HG03565 (cell line): ENCODE results near the gene RIMS4.

Experiments used
- ATAC-seq: cut with Tn5 transposase; IDR thresholded peaks from one replicate; pipeline ENCODE4 v1.9.1; 2021; ENCODE audit warnings: mild to moderate bottlenecking, moderate library complexity; ENCODE audit not compliant: unreplicated experiment

RIMS4 gene

DNA sequence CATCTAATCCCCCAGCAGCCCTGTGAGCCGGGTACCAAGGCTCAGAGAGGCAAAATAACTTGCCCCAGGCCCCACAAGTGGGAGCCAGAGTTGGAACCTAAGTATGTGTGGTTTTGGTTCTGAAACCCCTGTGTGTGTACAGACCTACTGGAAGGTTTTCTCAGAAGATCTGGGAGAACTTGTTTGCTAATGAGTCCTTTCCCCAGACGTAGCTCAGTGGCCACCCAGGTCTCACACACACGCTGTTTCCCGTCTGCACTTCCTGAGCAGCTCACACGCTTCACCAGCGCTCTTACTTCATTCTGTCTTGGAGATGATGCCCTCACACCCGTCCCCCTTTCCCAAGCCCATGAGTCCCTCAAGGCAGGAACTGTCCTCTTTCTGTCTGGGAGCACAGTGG, 87.0 kb downstream of the RIMS4 start:
- ATAC-seq, result no peak

DNA sequence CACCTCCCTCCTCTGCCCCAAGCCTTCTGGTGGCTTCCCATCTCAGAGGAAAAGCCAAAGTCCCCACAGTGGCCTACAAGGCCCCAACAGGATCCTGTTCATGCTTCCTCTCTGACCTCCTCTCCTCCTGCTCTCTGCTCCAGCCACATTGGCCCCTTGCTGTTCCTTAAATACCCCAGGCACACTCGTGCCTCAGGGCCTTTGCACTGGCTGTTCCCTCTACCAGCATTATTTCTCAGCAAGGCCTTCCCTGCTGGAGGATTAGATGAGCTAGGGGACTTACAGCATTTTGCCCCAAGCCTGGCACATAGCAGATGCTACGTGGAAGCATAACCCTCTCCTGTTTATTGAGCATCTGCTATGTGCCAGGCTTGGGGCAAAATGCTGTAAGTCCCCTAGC, 87.4 kb downstream of the RIMS4 start:
- no peak for ATAC-seq

DNA sequence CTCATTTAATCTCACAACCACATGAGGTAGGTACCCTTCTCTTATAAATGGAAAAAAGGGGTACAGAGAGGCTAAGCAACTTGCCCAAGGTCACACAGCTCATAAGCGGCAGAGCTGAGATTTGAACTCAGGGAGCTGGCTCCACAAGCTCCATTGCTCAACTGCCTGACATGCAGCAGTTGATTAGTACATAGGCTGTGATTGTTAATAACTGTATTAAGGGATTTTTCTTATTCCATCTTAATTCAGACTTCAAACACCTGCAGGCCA, 88.6 kb downstream of the RIMS4 start:
- ATAC-seq, result no peak

DNA sequence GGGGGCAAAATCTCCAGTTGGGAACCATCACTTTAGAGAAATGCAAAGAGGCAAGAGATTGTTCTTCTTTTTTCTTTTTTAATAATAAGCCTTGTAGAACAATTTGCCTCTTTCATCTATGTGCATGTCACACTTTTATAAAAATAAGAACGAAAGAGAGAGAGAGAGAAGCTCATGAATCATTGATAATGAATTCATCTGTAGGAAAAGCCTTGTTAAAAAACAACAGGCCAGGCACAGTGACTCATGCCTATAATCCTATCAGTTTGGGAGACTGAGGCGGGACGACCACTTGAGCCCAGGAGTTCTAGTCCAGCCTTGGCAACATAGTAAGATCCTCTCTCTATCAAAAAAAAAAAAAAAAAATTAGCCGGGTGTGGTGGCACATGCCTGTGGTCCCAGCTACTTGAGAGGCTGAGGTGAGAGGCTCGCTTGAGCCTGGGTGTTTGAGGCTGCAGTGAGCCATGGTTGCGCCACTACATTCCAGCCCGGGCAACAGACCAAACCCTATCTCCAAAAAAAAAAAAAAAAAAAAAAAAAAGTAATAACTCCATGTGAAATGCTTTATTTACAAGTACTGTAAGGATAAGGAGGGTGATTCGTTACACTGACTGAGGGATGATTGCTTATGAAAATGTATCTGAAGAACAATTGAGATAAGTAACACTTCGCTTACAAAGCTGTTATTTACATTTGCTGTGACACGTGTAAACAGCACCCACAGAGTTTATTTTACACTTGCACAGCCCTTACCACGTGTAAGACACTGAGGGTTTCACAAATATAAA, 89.2 kb downstream of the RIMS4 start:
- no peak for ATAC-seq

DNA sequence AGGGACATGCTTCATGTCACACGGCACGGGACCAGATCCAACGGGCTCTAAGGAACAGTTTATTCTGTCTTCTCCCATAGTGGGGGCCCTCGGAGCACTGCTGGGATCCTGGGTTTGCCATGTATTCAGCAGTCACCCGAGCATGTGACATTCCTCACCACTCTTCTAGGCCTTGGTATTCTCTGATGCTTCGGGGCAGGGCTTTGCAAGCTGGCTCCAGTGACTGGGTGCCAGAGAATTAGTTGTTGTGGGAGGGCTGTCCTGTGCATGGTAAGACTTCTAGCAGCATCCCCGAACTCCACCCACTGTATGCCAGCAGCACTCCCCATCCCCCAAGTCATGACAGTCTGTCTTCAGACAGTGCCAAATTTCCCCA, 89.7 kb downstream of the RIMS4 start:
- no peak for ATAC-seq

DNA sequence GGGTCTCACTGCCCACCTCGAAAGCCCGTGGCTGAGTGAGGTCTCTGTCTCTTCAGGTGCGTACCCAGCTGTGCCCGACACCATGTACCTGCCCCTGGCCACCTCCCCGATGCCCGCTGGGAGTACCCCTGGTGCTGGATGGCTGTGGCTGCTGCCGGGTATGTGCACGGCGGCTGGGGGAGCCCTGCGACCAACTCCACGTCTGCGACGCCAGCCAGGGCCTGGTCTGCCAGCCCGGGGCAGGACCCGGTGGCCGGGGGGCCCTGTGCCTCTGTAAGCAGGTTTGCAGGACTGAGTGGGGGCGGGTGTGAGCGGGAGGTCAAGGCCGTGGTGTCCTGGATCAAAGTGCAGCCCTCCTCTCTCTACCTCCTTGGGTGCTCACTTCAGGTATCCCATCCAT, 90.5 kb downstream of the RIMS4 start:
- no peak for ATAC-seq

DNA sequence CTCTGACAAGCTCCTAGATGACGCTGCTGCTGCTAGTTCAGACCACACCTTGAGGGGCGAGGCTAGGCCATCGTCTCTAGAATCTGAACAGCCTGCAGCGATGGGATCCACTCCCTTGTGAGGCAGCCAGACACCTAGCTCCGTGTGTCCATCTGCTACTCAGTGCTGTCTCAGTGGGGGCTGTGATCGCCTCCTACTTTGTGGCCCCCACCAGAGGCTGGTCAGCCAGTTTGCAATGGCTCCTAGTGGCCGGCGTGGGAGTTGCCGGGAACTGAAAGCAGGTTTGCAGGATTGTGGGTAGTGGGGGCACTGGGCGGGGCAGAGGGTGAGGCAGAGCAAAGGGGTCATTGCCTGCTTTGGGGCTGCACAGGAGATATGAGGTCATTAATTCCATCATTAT, 92.4 kb downstream of the RIMS4 start:
- no peak for ATAC-seq

DNA sequence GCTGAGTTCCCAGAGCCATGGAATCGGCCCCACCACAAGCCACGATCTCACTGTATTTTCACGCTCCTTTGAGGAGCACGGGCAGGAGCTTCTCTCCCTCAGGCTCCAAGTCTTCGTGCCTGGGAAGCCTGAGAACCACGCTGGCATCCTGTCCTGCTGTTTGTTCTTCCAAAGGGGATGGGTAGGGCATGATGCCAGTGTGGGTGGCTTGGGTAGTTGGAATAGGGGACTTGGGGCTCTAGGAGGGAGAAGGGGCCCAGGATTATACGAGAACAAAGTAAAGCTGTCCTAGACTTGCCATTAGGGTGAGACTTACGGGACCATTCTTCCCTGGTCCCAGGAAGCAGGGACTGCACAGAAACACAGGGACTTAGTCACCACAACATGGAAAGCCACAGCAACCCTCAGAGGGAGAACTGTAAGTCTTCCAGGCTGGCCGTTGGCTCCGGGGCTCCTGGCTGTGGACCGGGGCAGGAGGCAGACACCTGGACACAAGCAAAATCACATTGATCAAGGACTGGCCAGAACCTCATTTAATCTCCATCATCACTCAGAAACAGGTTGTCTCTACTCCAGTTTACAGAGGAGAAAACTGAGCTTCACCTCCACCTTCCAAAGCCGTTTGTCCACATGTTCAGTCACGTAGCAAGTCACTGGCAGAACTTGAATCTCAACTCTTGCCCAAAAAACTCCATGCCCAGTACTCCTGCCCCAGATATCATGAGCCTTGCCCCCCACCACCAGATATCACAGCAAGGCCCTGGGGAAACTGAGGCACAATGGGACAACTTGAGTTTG, 93.8 kb downstream of the RIMS4 start:
- ATAC-seq, result no peak

DNA sequence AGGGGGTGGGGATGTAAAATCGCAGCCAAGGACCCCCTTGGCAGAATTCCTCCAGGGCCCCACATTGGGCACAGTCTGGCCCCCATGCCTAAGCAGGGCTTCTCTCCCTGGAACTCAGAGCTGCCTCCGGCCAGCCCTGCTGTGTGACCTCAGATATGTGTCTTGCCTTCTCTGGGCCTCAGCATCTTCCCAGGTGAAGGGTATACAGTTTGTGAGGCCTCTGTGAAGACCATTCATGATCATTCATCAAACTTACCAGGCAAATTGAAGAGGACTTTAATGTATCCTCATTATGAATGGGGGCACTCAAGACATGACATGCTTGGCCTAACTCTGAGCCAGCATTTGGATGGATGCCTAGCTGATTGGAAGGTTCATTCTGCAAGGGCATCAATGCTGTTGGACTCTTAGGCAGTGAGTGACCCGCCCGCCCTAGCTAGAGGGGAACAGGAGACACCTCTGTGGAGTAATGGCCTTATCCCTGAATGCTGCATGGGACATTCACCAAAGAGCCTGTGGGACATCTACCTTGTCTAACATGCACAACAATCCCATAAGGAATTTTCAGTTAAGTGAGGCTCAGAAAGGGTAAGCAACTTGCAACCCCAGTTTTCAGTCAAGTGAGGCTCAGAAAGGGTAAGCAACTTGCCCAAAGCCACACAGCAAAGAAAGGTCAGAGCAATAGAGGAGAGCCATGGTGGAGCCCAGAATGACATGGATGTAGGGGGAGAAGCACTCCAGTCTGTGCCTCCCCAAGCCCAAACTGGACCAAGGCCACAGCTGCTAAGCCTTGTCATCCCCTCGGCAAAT, 94.6 kb downstream of the RIMS4 start:
- no peak for ATAC-seq

DNA sequence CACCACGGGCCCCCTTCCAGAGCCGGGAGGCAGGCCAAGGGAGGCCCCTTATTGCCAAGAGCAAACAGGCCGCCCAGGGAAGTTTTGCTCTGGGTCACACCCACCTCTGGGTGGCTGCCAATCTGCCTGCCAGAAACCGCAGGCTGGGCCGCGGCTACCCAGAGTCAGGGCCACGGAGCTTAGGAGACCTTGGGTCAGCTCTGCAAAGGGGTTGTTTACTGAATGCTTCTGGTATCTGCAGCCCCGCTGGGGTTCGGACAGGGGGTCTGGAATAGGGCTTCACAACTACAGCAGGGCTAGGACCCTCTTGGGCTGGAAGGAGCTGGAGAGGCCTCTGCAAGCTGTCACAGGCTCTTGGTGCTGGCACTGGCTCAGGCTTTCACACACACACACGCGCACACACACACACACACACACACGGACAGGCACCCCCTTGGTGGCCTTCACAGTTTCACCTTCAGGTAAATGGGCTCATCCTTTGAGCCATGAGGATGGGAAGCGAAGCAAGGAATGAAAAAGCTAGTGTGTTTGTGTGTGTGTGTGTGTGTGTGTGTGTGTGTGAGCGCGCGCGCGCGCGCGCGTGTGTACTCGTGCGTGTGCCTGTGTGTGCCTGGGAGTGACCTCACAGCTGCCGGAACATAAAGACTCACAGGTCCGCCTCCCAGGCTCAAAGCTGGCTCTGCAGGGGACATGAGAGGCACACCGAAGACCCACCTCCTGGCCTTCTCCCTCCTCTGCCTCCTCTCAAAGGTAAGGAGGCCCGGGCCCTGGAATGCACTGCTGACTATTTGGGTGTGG, 95.4 kb downstream of the RIMS4 start, which contains the start of gene CCN5:
CCN5 (plus strand) TSS at position 669 of the 798 bp plus-strand sequence; CDS start at position 691, 22 bp downstream.
- ATAC-seq, result no peak

DNA sequence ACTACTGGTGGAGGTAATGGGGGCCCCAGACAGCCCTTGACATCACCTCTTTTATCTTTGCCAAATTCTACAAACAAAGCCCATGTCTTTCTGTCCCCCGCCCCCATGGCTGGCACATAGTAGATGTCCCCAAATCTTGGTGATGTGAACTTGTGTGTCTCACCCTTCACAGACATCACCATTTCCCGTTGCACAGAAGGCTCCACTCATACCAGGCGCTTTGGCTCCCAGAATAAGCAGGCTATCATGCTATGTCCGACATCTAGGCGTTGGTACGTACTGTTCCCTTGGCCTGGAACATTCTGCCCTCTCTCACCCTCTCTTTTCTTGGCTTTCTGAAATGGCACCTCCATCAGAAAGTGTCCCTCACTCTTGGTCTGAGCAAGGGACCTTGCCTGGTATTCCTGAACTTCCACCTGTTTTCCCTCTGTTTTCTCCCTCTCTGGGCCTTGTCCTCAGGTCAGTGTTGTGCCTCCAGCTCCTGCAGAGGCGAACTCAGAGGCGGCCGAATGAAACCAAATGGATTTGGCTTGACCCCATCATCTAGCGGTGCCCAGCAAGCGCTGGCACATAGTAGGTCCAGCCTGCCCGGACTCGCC, 96.1 kb downstream of the RIMS4 start:
- no peak for ATAC-seq

DNA sequence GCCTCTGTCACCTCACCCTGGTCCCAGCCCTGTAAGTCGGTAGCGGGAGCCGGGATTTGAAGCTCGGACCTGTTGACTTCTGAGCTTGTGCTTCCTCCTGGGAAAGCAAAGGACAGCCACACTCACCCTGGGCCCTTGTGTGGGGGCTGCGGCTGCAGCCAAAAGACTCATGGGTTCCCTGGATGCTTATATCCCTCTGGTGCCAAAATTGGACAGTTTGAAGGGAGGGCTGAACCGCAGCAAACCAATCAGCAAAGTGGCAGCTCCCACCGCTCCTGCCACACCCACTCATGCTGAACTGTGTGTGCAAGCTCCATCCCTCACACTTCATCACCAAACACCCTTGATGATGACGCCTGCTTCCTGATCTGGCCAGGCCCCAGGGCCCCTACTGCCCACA, 99.1 kb downstream of the RIMS4 start:
- no peak for ATAC-seq

DNA sequence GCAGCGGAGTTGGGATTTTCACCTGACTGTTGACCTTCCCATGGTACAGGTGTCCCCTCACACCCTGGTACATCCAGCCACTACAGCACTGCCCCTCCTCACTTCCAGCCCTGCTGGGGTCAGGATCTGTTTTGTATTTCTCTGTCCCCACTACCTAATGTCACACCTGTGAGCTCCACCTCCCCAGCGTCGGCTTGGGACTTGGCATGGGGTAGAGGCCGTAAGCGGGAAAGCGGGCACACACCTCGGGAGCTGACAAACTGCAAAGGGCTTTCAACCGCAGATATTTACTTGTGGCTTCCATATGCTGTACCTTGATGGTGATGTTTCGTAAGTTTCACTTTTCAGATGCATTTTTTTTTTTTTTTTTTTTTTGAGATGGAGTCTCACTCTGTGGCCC, 100.5 kb downstream of the RIMS4 start:
- ATAC-seq, result no peak

DNA sequence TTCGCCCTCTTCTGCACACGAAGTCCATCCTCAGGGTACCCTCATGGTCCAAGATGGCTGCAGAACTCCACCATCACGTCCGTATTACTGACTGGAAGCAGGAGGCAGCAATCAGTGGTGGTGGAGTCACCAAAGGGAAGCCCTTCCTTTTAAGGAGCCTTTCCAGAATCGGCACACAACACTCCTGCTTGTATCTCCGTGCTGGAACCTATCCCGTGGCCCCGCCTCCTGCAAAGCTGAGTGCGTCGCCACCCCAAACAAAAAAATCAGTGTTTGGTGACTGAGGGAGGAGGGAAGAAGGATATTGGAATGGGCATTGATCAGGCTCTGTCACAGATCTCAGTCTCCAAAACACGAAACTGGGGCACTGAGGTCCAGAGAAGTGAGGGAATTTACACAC, 101.0 kb downstream of the RIMS4 start:
- ATAC-seq, result no peak

DNA sequence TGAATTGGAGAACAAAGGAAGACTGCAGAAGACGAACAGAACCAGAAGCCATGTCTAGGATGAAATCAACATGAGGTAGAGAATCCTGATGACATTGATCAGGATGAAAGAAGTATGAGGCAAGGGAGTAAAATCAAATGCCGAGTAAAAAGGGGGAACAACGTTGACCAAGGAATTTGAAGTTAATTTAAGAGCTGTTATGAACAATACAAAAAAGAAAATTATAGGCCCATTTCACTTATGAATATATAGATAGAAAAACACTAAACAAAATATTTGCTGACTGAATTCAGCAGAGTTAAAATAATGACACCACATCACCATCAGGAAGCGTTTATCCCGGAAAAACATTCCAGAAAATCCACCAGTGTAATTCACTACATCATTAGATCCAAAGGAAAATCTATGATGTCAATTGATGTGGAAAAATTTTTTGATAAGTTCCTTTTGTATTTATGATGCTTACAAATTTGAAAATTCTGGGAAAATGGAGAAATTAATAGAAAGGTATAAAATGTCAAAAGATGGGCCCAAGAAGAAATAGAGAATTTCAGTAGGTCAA, 103.2 kb downstream of the RIMS4 start:
- ATAC-seq, result no peak

DNA sequence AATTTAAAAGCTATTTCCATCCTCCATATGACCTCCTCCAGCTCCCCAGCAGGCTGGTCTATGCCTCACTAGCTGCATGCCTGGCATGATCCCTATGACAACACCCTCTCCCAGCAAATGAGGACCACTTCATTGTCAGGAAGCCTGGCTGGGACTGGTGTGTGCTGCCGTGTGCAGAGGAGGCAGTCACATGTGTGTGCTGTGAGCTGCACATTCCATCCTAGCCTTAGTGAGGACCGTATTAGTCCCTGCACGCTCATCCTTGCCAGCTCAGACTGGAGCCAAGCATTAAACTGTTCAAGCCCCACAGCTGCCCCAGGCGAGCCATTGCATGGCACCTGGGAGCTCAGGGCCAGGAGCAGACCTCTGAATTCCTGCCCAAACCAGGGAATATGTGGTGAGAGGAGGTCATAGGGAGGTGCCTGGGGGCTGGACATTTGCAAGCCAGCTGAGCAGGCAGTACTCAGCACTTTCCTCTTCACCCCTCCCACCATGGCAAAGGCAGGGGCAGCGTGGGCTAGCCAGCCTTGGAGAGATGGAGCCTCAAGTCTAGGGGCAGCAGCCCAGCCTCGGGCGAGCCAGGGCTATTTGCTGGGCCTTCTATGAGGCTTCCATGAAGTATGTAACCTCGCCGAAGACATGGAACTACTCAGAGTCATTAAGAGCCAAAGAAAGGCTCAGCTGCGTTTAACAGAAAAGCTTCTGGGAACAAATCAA, 103.9 kb downstream of the RIMS4 start:
- ATAC-seq, result no peak

DNA sequence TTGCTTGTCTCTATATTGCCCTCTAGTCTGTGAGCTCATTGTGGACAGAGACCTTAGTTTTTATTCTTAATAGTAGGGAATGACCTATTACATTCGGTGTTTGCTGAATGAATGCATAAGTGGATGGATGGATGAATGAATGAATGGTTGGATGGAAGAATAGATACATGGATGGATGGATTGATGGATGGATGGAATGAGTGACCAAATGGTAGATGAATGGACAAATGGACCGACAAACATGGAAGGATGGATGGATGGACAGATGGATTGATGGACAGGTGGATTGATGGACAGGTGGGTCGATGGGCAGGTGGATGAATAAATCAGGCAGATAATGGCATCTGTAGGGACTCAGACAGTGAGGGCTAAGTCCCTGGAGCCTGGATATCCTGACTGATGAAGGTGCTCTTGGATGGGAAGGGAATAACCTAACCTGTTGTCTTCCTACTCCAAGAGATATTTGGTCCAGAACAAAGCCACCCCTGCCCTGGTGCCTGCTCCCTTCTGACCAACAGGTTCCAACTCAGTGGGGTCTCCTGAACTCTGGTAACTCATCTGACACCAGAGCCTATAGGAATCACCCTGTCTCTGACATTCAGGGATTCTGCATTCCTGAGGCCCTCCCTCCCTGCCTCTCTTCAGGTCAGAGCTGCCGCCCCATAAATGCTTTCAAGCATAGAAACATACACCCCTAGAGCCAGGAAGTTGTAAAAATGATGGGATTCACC, 104.8 kb downstream of the RIMS4 start:
- no peak for ATAC-seq

DNA sequence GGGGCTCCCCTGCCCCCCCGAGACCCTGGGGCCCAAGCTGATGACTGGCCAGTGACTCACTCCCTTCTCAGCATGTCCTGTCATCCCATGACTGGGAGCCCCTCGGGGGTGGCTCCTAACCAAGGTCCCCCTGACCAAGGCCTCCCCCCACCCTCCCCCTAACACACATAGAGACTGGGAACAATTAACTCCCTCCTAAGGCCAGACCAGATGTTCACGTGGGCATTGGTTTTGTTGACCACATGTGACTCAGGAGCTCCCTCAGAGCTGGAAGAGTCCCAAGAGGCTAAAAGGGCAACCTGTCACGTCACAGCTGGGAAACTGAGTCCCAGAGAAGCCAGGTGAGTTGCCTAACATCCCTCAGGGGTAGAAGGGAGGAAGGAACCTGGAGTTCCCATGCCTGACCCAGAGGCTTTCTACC, 105.8 kb downstream of the RIMS4 start:
- ATAC-seq, result no peak

DNA sequence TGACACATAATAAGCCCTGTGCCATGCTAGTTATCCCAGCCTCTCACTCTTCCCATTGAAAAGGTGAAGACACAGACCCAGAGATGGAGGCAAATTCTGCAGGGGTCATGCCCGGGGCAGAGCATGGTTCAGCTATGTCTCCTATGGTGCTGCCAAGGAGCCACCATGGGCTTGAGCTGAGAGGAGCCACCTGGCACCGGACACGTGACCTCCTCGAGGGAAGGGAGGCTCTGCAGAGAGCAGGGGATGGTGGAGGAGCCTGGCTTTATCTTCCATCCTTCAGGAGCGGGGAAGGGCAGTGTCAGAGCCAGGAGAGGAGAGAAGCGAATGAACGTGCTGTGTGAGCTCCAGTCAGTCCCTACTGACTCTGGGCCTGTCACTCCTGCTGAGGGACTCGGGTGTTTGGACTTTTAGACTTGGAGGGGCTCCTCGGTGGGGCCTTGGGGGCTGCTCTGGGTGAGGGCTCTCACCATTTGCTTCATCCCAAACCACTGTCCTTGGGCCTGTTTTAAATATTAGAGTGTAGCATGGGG, 106.3 kb downstream of the RIMS4 start:
- ATAC-seq, result no peak
